Epidermal melanocyte (primary cell): ENCODE results near the gene ANKRD11.
"Not testable (repeated sequence)": the region's sequence is repeated elsewhere in the genome, so short reads cannot be mapped to it uniquely, and the experiment has no call there.

Source experiments
- DNase-seq: peaks from one replicate; pipeline ENCODE4 v3.0.0; 2011; ENCODE audit warnings: low spot score; ENCODE audit not compliant: insufficient read length

The ANKRD11 gene

DNA sequence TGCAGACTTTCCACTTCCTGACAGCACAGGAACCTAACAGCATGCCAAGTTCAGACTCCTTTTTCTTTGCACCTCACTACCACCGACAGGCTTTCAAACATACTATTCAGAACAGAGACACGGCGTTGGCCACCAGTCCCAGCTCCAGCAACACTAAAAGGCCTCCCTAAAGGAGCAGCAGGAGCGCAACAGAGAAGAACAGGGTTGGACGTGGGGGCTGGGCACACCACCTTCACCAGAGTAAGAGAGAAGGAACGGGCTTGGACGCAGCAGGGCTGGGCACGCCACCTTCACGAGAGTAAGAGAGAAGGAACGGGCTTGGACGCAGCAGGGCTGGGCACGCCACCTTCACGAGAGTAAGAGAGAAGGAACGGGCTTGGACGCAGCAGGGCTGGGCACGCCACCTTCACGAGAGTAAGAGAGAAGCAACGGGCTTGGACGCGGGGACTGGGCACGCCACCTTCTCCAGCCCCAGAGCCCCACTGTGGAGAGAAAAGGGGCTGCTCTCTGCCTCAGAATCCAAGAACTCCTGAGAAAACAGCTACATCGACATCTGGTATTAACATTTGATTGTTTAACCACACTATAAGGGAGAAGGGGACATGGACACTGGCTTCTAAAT lies 56.9 kb downstream of the ANKRD11 start:
- DNase-seq, result not testable (repeated sequence)

- DNase-seq, result no peak
Measured at GRCh38 chr16:89431630-89432029, 58.7 kb downstream of the ANKRD11 start.

DNA sequence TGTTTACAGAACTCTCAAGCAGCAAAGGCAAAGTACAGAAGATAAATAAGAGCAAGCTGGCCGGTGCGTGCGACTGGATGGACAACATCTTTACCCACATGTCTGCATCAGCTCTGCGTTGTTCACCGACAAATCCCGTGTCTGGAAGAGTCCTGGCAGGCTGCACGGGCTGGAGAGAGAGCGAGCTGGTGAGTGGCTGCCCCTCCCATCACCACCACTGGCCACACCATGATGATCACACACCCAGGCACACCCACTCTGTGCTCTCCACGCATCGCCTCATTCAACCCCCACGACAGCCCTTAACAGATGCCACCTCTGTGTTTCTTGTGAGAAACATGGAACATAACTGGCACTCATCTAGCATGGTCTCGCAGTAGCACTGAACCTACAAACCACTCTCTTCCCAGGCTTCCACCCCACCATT lies 59.2 kb downstream of the ANKRD11 start:
- no peak for DNase-seq

DNA sequence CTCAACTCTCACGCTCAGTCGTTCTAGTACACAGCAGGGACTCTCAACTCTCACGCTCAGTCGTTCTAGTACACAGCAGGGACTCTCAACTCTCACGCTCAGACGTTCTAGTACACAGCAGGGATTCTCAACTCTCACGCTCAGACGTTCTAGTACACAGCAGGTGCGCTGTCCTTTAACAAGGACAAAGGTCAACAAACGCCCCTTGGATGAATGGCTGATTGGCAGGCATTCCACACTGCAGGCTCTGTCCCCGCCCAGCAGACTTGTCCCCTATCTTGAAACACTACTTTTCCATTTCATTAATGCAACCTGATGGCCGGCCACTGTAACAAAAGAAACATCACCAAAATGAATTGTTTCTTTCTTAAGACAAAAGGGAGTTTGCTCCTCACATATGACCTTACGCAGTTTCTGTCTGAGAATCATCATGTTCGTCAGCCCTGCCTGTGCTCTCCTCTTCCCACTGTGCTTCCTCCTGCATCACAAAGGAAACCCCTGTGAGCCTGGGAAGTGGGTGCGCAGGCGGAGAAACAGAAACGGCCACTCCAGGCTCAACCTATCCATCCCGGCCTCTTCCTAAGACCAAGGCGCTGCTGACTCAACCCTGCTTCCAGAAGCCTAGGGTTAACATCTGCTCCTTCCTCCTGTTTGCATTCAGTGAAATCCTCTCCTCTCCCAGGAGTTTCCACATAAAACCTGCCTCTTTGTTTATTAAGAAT lies 59.8 kb downstream of the ANKRD11 start:
- DNase-seq, result no peak

DNA sequence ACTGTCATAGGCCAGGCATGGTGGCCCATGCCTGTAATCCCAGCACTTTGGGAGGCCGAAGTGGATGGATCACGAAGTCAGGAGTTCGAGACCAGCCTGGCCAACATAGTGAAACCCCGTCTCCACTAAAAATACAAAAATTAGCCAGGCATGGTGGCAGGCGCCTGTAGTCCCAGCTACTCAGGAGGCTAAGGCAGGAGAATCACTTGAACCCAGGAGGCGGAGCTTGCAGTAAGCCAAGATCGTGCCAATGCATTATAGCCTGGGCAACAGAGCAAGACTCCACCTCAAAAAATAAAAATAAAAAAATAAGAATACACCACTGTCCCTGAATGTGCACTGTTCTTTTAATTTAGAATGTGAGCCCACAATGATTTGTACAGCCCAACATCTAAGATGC lies 61.8 kb downstream of the ANKRD11 start:
- not testable (repeated sequence) for DNase-seq

GRCh38 chr16:89426736-89427530 lies 63.4 kb downstream of the ANKRD11 start:
- DNase-seq, result no peak

DNA sequence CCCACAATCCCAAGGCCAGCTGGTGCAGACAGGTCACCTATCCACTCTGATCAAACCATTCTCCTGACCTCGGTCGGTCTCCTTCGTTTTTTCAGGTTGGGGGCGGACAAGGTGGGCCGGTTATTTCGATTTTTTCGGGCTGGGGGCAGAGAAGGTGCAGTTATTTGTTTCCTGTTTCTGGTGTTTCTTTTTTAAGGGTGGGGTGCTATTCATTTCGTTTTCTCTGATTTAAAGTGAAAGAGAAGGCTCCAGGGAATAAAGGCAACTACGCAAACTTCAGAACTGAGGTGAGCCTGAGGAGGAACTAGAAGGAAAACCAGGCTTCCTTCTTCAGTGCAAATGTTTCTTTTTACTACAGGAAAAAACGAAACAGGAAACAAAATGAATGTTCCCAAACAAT lies 64.8 kb downstream of the ANKRD11 start:
- no peak for DNase-seq

DNA sequence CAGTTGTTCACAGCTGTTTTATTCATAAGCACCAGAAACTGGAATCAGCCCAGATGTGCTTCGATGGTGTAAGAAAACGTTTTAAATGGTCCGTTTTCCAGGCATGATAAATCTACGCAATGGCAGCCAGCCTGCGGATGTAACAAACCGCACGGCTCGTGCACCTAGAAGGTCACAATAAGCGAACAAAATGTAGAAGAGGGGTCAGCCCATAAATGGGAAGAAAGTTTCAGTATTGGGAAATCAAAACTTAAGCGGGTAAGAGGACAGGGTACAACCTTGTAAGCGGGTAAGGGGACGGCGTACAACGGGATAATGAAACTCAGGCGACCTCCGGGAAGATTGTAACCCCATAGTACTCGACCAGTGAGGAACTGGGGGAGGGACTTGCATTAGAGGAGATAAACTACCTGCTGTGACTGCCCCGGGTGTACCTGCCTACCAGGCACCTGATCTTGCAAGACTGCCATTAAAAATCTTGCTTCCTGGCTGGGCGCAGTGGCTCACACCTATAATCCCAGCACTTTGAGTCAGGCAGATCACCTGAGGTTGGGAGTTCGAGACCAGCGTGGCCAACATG lies 66.6 kb downstream of the ANKRD11 start:
- no peak for DNase-seq

GRCh38 chr16:89422905-89423630 lies 67.3 kb downstream of the ANKRD11 start:
- DNase-seq, result no peak

GRCh38 chr16:89422527-89422904 lies 67.8 kb downstream of the ANKRD11 start:
- no peak for DNase-seq

- not testable (repeated sequence) for DNase-seq
Measured at GRCh38 chr16:89421300-89421699, 69.1 kb downstream of the ANKRD11 start.

DNA sequence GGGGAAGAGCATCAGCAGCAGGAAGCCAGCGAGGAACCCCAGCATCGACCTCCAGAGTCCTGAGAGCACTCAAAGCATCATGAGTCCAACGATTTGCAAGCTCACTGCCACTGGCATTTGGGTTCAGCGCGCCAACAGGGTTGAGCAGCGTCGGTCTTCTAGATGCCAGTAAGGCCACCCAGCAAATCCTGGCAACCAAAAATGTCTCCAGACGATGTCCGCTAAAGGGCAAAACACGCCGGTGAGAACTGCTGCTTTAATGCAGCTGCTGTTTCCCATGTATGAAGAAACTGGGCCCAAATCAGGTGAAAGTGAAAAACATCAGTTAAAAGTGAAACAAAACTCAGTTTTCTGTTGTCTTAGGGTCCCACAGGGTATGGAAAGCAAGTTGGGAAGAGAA lies 70.2 kb downstream of the ANKRD11 start:
- DNase-seq, result no peak

- no peak for DNase-seq
Measured at GRCh38 chr16:89418352-89418751, 72.0 kb downstream of the ANKRD11 start.

- no peak for DNase-seq
Measured at GRCh38 chr16:89417352-89417751, 73.0 kb downstream of the ANKRD11 start.

- no peak for DNase-seq
Measured at GRCh38 chr16:89413811-89414585, 76.4 kb downstream of the ANKRD11 start.

DNA sequence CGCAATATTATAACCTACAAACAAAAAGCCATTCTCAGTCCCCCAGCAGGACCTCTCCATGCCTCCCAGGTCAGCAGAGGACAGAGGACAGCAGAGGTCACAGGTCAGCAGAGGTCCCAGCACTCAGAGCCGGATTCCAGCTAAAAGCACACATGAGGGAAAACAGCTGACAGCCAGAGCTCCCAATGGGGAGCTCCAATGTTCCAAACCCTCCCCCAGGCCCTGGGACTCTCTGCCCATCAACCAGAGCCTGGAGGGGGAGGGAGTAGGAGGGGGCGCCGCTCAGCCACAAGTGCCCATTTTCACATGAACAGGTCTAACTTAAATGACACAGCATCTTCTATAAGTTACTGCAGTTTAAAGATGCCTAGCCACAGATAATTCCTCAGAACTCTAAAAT lies 77.5 kb downstream of the ANKRD11 start:
- no peak for DNase-seq

- DNase-seq, result no peak
Measured at GRCh38 chr16:89411335-89411850, 79.0 kb downstream of the ANKRD11 start.

- peak; percentile 56 for DNase-seq
Measured at GRCh38 chr16:89410794-89411309, 79.5 kb downstream of the ANKRD11 start.

- no peak for DNase-seq
Measured at GRCh38 chr16:89410322-89410721, 80.0 kb downstream of the ANKRD11 start.

DNA sequence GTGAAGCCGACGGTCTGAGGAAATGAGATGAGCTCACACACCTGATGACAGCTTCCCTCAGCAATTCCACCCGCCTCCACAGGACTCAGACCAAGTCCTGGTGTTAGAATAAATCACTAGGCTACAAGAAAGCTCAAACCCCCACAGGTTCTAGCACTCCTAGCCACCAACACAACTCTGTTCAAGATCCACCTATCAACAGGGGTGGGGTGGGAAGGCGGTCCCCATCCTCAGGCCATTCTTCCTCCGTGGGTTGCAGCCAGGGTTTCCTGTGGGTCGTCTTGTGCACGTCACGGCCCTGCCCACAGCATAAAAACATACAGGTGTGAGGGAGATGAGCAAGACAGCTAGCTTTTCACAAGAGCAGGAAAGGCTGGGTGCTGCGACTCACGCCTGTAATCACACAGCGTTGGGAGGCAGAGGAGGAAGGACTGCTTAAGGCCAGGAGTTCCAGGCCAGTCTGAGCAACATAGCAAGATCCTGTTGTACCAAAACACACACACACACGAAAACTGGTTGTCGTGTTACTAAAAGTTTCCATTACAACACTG lies 81.1 kb downstream of the ANKRD11 start:
- no peak for DNase-seq
